ENCODE data around the gene SERPING1.

The SERPING1 gene

DNA sequence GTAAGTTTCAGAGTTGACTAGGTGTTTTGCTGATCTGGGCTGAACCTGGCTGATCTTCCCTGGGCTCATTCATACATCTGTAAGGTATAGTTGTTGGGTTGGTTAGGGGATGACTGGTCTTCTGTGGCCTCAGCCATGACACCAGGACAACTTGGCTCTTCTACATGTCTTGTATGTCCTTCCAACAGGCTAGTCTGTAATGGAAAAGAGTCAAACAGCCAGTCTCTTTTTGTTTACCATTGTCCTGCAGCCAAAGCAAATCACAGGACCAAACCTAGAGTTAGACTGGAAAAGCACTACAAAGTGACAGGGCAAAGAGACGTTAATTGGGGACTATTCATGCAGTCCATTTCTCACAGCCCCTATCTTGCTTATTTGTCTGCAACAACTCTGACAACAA lies 17.8 kb downstream of the SERPING1 start:
- Histone ChIP-seq H3K27ac (no peak overlapping the region), H3K4me3 (no peak overlapping the region), H3K9me3 (peaks cover 26% of the 10 kb centered on the region), H4K20me1 (no peaks in the 10 kb centered on the region), H3K4me2 (no peak overlapping the region), H3K36me3 (no peaks in the 10 kb centered on the region), H3K4me1 (peaks cover 6% of the 10 kb centered on the region; the same call in 1 of the 2 replicates), H3K27me3 (no peaks in the 10 kb centered on the region), H3K9ac (no peak overlapping the region)
- no peak for TF ChIP-seq Cebpa-rat (IDR thresholded peaks at IDR 0.05)

DNA sequence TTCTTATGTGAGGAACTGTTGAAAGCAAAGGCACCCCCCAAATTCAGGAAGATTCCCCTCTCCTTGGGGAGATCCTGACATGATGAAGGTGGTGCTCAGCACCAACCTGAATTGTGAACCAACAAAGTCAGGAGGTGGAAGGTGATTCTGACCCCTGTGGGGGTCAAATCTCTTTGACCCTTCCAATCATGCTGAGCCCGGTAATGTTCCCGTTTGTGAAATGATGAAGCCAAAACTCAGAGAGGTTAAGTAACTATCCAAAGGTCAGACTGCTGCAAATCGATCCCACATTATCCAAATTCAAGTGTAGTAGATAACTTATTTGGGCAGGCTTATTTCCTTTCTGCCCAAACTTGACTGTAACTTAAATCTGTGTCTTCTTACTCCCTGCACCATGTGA lies 19.1 kb downstream of the SERPING1 start:
- H3K9me3 ChIP-seq: peaks cover 35% of the 10 kb centered on the region
- H3K36me3 ChIP-seq: no peaks in the 10 kb centered on the region
- no peak overlapping the region for H3K4me2 ChIP-seq
- TF ChIP-seq Cebpa-rat (IDR thresholded peaks at IDR 0.05): no peak
- H3K27me3 ChIP-seq: no peaks in the 10 kb centered on the region
- no peak overlapping the region for H3K4me3 ChIP-seq
- H3K27ac ChIP-seq: no peak overlapping the region
- H3K4me1 ChIP-seq: peaks cover 6% of the 10 kb centered on the region; the same call in 1 of the 2 replicates
- no peak overlapping the region for H3K9ac ChIP-seq
- no peaks in the 10 kb centered on the region for H4K20me1 ChIP-seq

- Histone ChIP-seq H4K20me1 (no peaks in the 10 kb centered on the region), H3K27ac (no peak overlapping the region), H3K36me3 (no peaks in the 10 kb centered on the region), H3K27me3 (no peaks in the 10 kb centered on the region), H3K4me2 (no peak overlapping the region), H3K4me1 (peaks cover 9% of the 10 kb centered on the region), H3K4me3 (no peak overlapping the region), H3K9me3 (peaks cover 35% of the 10 kb centered on the region), H3K9ac (no peak overlapping the region)
- TF ChIP-seq Cebpa-rat (IDR thresholded peaks at IDR 0.05): no peak
Observed at GRCh38 chr11:57618438-57618837, 21.0 kb downstream of the SERPING1 start.

- Histone ChIP-seq H3K27me3 (no peaks in the 10 kb centered on the region), H3K9ac (no peak overlapping the region), H3K4me1 (peaks cover 16% of the 10 kb centered on the region), H3K27ac (no peak overlapping the region), H3K9me3 (peaks cover 35% of the 10 kb centered on the region), H3K36me3 (no peaks in the 10 kb centered on the region), H3K4me2 (no peak overlapping the region), H4K20me1 (no peaks in the 10 kb centered on the region), H3K4me3 (no peak overlapping the region; the same call in 1 of the 2 replicates)
- TF ChIP-seq Cebpa-rat (IDR thresholded peaks at IDR 0.05): no peak
Observed at GRCh38 chr11:57619331-57619730, 21.8 kb downstream of the SERPING1 start.

- no peak overlapping the region for H3K4me2 ChIP-seq
- no peaks in the 10 kb centered on the region for H4K20me1 ChIP-seq
- peaks cover 13% of the 10 kb centered on the region for H3K4me1 ChIP-seq
- no peak for TF ChIP-seq Cebpa-rat (IDR thresholded peaks at IDR 0.05)
- no peak overlapping the region for H3K9ac ChIP-seq
- no peaks in the 10 kb centered on the region for H3K27me3 ChIP-seq
- H3K27ac ChIP-seq: no peak overlapping the region
- no peak overlapping the region for H3K4me3 ChIP-seq
- H3K36me3 ChIP-seq: no peaks in the 10 kb centered on the region
- H3K9me3 ChIP-seq: peaks cover 35% of the 10 kb centered on the region
Observed at GRCh38 chr11:57620467-57620866, 23.0 kb downstream of the SERPING1 start.

DNA sequence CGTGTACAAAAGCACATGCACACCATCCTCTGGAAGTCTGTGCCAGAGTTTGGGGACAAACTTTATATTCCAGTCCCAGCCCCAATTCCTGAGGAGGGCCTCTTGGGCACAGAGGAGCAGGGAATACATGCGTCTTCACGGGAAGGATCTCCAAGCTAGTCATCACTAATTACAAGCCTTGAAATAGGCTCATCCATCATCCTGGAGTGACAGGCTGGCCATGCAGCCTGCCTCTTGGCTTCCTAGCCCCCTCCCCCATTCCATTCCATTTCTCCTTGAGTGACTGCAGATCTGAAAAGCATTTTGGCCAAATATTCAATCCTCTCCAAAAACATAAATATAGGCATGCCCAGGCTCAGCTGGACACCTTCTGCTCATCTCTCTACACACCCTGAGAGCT lies 24.8 kb downstream of the SERPING1 start:
- Histone ChIP-seq H3K9me3 (peaks cover 35% of the 10 kb centered on the region), H3K4me3 (no peak overlapping the region), H3K27ac (no peak overlapping the region), H3K9ac (no peak overlapping the region), H4K20me1 (no peaks in the 10 kb centered on the region), H3K27me3 (no peaks in the 10 kb centered on the region), H3K4me2 (no peak overlapping the region), H3K36me3 (no peaks in the 10 kb centered on the region), H3K4me1 (peaks cover 13% of the 10 kb centered on the region)
- no peak for TF ChIP-seq Cebpa-rat (IDR thresholded peaks at IDR 0.05)

DNA sequence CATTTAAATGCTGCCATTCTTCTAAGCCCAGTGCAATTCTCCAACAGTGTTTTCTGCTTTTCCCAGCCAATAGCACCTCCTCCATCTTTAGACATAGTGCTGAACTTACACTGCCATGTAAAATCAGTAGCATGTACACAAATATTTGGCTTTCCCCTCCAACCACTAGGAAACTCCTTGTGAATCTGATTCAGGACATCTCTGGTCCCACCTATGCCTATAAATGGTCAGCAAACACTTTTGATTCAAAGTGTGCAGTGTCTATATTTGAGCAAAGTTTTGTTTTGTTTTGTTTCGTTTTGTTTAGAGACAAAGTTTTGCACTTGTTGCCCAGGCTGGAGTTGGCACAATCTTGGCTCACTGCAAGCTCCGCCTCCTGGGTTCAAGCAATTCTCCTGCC lies 27.4 kb downstream of the SERPING1 start:
- Histone ChIP-seq H3K4me1 (peaks cover 18% of the 10 kb centered on the region), H3K36me3 (no peaks in the 10 kb centered on the region), H3K9me3 (peaks cover 12% of the 10 kb centered on the region), H3K27me3 (no peaks in the 10 kb centered on the region), H3K4me3 (no peak overlapping the region), H3K27ac (no peak overlapping the region), H3K4me2 (no peak overlapping the region), H3K9ac (no peak overlapping the region), H4K20me1 (no peaks in the 10 kb centered on the region)
- no peak for TF ChIP-seq Cebpa-rat (IDR thresholded peaks at IDR 0.05)

DNA sequence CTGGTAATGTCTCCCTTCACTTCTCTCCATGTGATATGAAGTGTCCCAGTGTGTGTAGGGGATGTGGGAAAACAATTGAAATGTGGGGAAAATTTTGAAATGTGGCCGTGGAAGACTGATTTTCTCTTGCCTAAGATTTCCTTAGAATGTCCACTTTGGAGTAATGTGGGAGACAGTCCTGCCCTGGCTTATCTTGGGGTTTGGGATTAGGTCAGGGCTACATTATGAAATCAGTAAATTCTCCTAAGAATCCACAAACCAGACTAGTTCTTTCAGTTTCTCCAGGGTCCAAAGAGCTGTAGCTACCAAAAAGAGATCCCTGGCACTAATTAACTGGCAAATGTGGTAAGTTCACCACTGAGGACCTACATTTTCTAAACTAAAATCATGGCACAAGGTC lies 29.4 kb downstream of the SERPING1 start:
- no peak for TF ChIP-seq Cebpa-rat (IDR thresholded peaks at IDR 0.05)
- H3K4me3 ChIP-seq: no peak overlapping the region
- no peaks in the 10 kb centered on the region for H3K27me3 ChIP-seq
- H3K27ac ChIP-seq: no peak overlapping the region
- H4K20me1 ChIP-seq: no peaks in the 10 kb centered on the region
- no peaks in the 10 kb centered on the region for H3K36me3 ChIP-seq
- H3K9ac ChIP-seq: no peak overlapping the region
- H3K4me2 ChIP-seq: no peak overlapping the region
- H3K4me1 ChIP-seq: peaks cover 18% of the 10 kb centered on the region
- no peaks in the 10 kb centered on the region for H3K9me3 ChIP-seq

DNA sequence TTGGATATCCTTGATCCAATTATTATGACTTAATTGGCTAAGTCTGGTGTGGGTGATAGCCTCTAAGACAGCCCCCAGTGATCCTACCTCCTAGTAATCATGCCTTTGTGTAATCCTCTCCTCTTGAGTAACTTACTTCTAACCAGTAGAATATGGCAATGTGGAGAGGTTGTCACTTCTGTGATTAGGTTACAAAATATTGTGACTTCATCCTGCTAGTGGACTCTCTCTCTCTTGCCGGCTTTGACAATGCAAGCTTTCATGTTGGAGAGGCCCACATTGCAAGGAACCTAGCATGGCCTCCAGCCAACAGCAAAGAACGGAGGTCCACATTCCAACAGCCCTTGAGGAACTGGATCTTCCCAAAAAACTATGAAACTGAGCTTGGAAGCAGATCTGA lies 32.7 kb downstream of the SERPING1 start:
- TF ChIP-seq Cebpa-rat (IDR thresholded peaks at IDR 0.05): no peak
- Histone ChIP-seq H3K4me2 (no peak overlapping the region), H3K4me1 (0 out of 2 replicates have a peak, but pooled peaks cover 6% of the 10 kb centered on the region), H3K27me3 (no peaks in the 10 kb centered on the region), H3K27ac (no peak overlapping the region), H4K20me1 (no peaks in the 10 kb centered on the region), H3K9ac (no peak overlapping the region), H3K36me3 (no peaks in the 10 kb centered on the region), H3K9me3 (no peaks in the 10 kb centered on the region), H3K4me3 (no peak overlapping the region)

GRCh38 chr11:57632116-57632515 lies 34.6 kb downstream of the SERPING1 start:
- Histone ChIP-seq H3K9me3 (no peaks in the 10 kb centered on the region), H4K20me1 (no peaks in the 10 kb centered on the region), H3K27me3 (no peaks in the 10 kb centered on the region), H3K27ac (no peak overlapping the region), H3K9ac (no peak overlapping the region), H3K4me1 (peaks cover 11% of the 10 kb centered on the region), H3K4me3 (no peak overlapping the region), H3K4me2 (no peak overlapping the region), H3K36me3 (no peaks in the 10 kb centered on the region)
- no peak for TF ChIP-seq Cebpa-rat (IDR thresholded peaks at IDR 0.05)

- Histone ChIP-seq H3K27ac (no peak overlapping the region), H3K9me3 (no peaks in the 10 kb centered on the region), H3K4me3 (no peak overlapping the region), H3K4me2 (no peak overlapping the region), H3K9ac (no peak overlapping the region), H3K36me3 (no peaks in the 10 kb centered on the region), H4K20me1 (no peaks in the 10 kb centered on the region), H3K4me1 (peaks cover 19% of the 10 kb centered on the region), H3K27me3 (no peaks in the 10 kb centered on the region)
- no peak for TF ChIP-seq Cebpa-rat (IDR thresholded peaks at IDR 0.05)
Observed at GRCh38 chr11:57633394-57634070, 36.0 kb downstream of the SERPING1 start.

Measured in BLaER1 (cell line).